ENCODE results near the gene XPOT. TPM values are rescaled to one million over a fixed set of nuclear protein-coding genes. Genes with fewer than 3 reads are reported as not detected.
"Not testable (repeated sequence)": the region's sequence is repeated elsewhere in the genome, so short reads cannot be mapped to it uniquely, and the experiment has no call there.

The XPOT gene, protein sequence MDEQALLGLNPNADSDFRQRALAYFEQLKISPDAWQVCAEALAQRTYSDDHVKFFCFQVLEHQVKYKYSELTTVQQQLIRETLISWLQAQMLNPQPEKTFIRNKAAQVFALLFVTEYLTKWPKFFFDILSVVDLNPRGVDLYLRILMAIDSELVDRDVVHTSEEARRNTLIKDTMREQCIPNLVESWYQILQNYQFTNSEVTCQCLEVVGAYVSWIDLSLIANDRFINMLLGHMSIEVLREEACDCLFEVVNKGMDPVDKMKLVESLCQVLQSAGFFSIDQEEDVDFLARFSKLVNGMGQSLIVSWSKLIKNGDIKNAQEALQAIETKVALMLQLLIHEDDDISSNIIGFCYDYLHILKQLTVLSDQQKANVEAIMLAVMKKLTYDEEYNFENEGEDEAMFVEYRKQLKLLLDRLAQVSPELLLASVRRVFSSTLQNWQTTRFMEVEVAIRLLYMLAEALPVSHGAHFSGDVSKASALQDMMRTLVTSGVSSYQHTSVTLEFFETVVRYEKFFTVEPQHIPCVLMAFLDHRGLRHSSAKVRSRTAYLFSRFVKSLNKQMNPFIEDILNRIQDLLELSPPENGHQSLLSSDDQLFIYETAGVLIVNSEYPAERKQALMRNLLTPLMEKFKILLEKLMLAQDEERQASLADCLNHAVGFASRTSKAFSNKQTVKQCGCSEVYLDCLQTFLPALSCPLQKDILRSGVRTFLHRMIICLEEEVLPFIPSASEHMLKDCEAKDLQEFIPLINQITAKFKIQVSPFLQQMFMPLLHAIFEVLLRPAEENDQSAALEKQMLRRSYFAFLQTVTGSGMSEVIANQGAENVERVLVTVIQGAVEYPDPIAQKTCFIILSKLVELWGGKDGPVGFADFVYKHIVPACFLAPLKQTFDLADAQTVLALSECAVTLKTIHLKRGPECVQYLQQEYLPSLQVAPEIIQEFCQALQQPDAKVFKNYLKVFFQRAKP
- 37.2 TPM for total RNA-seq
- polyA plus RNA-seq (ENCODE audit: insufficient read depth in 1 of 8, insufficient read length in 8 of 8, low replicate concordance in 1 of 8), result 10 to 100 TPM; 24.1 to 48.6 (median 38.3) TPM
- long read RNA-seq, donor 1, full-length matches to known transcripts, result 1 of 1 reads
- long read RNA-seq, donor 1, partial matches to known transcripts, result 0 of 1 reads
- long read RNA-seq, donor 1, other reads (novel, unspliced or antisense), result 0 of 1 reads
- long read RNA-seq, donor 2, result 0 reads
- long read RNA-seq, donor 3, partial matches to known transcripts, result 6 of 6 reads
- long read RNA-seq, donor 3, other reads (novel, unspliced or antisense), result 0 of 6 reads
- long read RNA-seq, donor 4, full-length matches to known transcripts, result 3 of 3 reads
- long read RNA-seq, donor 4, partial matches to known transcripts, result 0 of 3 reads
- long read RNA-seq, donor 4, other reads (novel, unspliced or antisense), result 0 of 3 reads
- long read RNA-seq, donor 5, full-length matches to known transcripts, result 9 of 21 reads
- long read RNA-seq, donor 5, partial matches to known transcripts, result 12 of 21 reads
- long read RNA-seq, donor 5, other reads (novel, unspliced or antisense), result 0 of 21 reads
- long read RNA-seq, donor 6, full-length matches to known transcripts, result 8 of 23 reads
- long read RNA-seq, donor 6, partial matches to known transcripts, result 15 of 23 reads
- long read RNA-seq, donor 6, other reads (novel, unspliced or antisense), result 0 of 23 reads
- long read RNA-seq, donor 7, full-length matches to known transcripts, result 5 of 16 reads
- long read RNA-seq, donor 7, partial matches to known transcripts, result 11 of 16 reads
- long read RNA-seq, donor 7, other reads (novel, unspliced or antisense), result 0 of 16 reads
- long read RNA-seq, donor 8, full-length matches to known transcripts, result 1 of 1 reads
- long read RNA-seq, donor 8, partial matches to known transcripts, result 0 of 1 reads
- long read RNA-seq, donor 8, other reads (novel, unspliced or antisense), result 0 of 1 reads
- long read RNA-seq, donor 9, full-length matches to known transcripts, result 2 of 7 reads
- long read RNA-seq, donor 9, partial matches to known transcripts, result 5 of 7 reads
- long read RNA-seq, donor 9, other reads (novel, unspliced or antisense), result 0 of 7 reads
- long read RNA-seq, donor 10, full-length matches to known transcripts, result 3 of 11 reads
- long read RNA-seq, donor 10, partial matches to known transcripts, result 8 of 11 reads
- long read RNA-seq, donor 10, other reads (novel, unspliced or antisense), result 0 of 11 reads
- long read RNA-seq, donor 11, full-length matches to known transcripts, result 3 of 3 reads
- long read RNA-seq, donor 11, partial matches to known transcripts, result 0 of 3 reads
- long read RNA-seq, donor 11, other reads (novel, unspliced or antisense), result 0 of 3 reads

DNA sequence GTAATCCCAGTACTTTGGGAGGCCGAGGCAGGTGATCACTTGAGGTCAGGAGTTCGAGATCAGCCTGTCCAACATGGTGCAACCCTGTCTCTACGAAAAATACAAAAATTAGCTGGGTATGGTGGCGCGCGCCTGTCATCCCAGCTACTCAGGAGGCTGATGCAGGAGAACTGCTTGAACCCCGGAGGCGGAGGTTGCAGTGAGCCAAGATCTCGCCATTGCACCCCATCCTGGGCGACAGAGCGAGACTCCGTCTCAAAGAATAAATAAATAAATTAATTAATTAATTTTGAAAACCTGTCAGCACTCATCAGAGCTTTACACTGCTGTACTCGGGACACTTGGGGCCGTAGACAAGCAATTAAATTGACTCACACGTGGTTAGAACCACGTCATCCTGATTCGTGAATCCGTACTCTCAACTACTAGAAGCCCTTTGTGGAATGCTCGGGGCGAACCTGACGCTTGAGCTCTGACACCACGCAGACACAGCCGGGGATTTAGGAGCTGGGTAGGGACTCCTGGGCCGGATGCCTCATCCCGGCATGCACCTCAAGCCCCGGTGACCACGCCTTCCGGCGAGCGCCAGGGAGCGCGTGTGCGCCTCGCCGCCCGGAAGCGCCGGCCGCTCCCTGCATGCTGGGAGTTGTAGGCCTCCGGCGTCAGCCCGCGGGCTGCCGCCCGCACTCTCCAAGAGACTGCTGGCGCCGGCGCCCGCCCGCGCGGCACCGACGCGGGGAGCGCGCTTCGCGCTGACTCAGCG is at the start of gene XPOT:
Gene XPOT, plus strand, starts transcription at position 686 of the 763 bp plus-strand sequence. CDS start 5,644 bp downstream, outside the sequence.
- peak within 1 kb of the TSS; percentile 98 for H3K27ac ChIP-seq (ENCODE audit: low read length)
- peaks cover 10% of the 10 kb centered on the region for H3K4me1 ChIP-seq (ENCODE audit: control insufficient read depth, insufficient read depth, low read length)
- peak; percentile 99 for DNase-seq
- H3K36me3 ChIP-seq (ENCODE audit: control insufficient read depth, insufficient read depth, low read length), result no peaks in the 10 kb centered on the region
- no peaks in the 10 kb centered on the region for H3K9me3 ChIP-seq (replicated peaks; ENCODE audit: control insufficient read depth, low read depth, low read length)
- 11% methylated on average over 48 of the region's 60 CpGs for WGBS (ENCODE audit: insufficient coverage)
- H3K4me3 ChIP-seq (ENCODE audit: low read length), result peak within 1 kb of the TSS; percentile 94
- H3K27me3 ChIP-seq (ENCODE audit: control insufficient read depth, insufficient read depth, low read length), result no peaks in the 10 kb centered on the region

DNA sequence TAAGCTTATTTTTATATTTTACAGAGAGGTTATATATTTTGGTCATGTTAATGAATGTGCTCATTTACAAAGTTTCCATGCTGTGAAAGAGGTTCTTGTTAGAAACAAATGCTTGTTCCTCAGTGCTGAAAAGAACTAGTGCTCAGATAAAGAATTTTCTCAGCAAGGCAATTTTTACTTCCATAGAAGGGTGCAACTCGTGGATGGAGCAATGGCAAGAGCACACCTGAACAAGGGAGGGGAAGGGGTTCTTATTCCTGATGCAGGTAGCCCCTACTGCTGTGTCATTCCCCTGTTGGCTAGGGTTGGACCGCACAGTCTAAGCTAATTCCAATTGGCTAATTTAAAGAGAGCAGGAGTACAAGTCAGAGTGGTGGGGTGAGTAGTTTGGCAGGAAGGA is 48.0 kb upstream of the XPOT start:
- H3K4me1 ChIP-seq (ENCODE audit: control insufficient read depth, insufficient read depth, low read length); H3K36me3 ChIP-seq (ENCODE audit: control insufficient read depth, insufficient read depth, low read length); H3K4me3 ChIP-seq (ENCODE audit: low read length); H3K9me3 ChIP-seq (replicated peaks; ENCODE audit: control insufficient read depth, low read depth, low read length); H3K27ac ChIP-seq (ENCODE audit: low read length); DNase-seq; H3K27me3 ChIP-seq (ENCODE audit: control insufficient read depth, insufficient read depth, low read length): not testable (repeated sequence)
- 91% methylated on average over 1 of the region's 2 CpGs for WGBS (ENCODE audit: insufficient coverage)

DNA sequence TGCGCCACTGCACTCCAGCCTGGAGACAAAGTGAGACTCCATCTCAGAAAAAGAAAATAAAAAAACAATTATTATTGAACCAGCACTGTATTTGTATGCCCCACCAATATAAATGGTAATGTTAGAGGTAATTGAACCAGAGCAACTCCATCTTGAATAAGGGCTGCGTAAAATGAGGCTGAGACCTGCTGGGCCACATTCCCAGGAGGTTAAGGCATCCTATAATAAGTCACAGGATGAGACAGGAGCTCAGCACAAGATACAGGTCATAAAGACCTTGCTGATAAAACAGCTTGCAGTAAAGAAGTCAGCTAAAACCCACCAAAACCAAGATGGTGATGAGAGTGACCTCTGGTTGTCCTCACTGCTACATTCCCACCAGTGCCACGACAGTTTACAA is 43.0 kb upstream of the XPOT start:
- not testable (repeated sequence) for H3K27ac ChIP-seq (ENCODE audit: low read length); H3K27me3 ChIP-seq (ENCODE audit: control insufficient read depth, insufficient read depth, low read length); H3K36me3 ChIP-seq (ENCODE audit: control insufficient read depth, insufficient read depth, low read length); H3K4me3 ChIP-seq (ENCODE audit: low read length); DNase-seq; H3K9me3 ChIP-seq (replicated peaks; ENCODE audit: control insufficient read depth, low read depth, low read length); H3K4me1 ChIP-seq (ENCODE audit: control insufficient read depth, insufficient read depth, low read length)
- no CpG with 5 or more reads among the region's 3 CpGs for whole genome bisulfite sequencing (ENCODE audit: insufficient coverage)

DNA sequence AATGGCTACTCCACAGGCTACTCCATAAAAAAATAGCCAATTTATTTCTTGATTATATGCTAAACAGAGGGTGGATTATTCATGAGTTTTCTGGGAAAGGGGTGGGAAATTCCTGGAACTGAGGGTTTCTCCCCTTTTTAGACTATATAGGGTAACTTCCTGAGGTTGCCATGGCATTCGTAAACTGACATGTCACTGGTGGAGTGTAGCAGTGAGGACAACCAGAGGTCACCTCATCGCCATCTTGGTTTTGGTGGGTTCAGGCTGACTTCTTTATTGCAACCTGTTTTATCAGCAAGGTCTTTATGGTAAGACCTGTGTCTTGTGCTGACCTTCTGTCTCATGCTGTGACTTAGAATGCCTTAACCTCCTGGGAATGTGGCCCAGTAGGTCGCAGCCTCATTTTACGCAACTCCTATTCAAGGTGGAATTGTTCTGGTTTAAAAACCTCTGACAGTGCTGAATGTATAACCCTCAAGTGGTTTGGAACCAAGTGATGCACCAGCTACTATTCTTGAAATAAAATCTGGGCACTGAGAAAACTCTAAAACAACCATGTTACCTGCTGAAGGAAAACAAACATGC is 41.4 kb upstream of the XPOT start:
- no peaks in the 10 kb centered on the region for H3K27me3 ChIP-seq (ENCODE audit: control insufficient read depth, insufficient read depth, low read length)
- H3K4me3 ChIP-seq (ENCODE audit: low read length), result no peak overlapping the region
- 93% methylated on average over 3 of the region's 4 CpGs for WGBS (ENCODE audit: insufficient coverage)
- no peaks in the 10 kb centered on the region for H3K9me3 ChIP-seq (replicated peaks; ENCODE audit: control insufficient read depth, low read depth, low read length)
- H3K36me3 ChIP-seq (ENCODE audit: control insufficient read depth, insufficient read depth, low read length), result no peaks in the 10 kb centered on the region
- H3K4me1 ChIP-seq (ENCODE audit: control insufficient read depth, insufficient read depth, low read length), result no peaks in the 10 kb centered on the region
- no peak overlapping the region for H3K27ac ChIP-seq (ENCODE audit: low read length)
- DNase-seq, result no peak

DNA sequence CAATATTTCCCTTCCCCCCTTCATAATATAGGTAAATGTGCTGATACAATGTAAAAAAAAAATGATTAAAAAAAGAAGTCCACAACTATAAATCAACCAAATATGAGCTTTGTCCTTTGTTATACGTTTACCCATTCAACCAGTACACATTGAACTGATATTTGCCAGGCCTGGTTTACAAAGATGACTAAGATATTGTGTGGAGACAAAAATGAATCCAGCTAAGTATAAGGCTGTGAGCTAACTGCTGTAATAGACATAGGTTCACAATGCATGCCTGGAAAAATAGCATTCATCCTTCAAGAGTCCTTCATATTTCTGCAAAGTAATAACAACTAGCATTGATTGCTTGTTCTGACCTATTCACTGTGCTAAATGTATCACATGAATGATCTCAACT is 20.5 kb upstream of the XPOT start:
- Histone ChIP-seq H3K4me3 (ENCODE audit: low read length) (no peak overlapping the region), H3K36me3 (ENCODE audit: control insufficient read depth, insufficient read depth, low read length) (no peaks in the 10 kb centered on the region), H3K27me3 (ENCODE audit: control insufficient read depth, insufficient read depth, low read length) (no peaks in the 10 kb centered on the region), H3K9me3 (replicated peaks; ENCODE audit: control insufficient read depth, low read depth, low read length) (peaks cover 6% of the 10 kb centered on the region), H3K4me1 (ENCODE audit: control insufficient read depth, insufficient read depth, low read length) (no peaks in the 10 kb centered on the region), H3K27ac (ENCODE audit: low read length) (no peak overlapping the region)
- DNase-seq, result no peak
- WGBS (ENCODE audit: insufficient coverage), result no CpG with 5 or more reads among the region's 1 CpG

DNA sequence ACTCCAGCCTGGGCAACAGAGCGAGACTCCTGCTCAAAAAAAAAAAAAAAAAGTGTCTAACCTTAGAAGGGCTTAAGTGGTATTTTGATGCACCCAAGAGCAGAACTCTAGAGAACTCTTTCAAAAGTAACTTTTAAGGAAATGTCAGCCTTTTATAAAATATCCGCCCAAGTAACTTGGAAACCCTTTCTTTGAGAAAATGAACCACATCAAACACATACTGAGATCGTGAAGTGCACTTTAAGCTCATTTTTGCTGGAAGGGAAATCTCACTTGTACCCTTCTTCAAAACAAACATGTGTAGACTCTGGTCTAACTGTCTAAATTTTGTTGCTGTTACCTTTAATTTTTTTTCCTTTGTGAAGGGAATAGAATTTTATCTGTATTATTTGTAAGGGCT is 19.2 kb upstream of the XPOT start:
- Histone ChIP-seq H3K27me3 (ENCODE audit: control insufficient read depth, insufficient read depth, low read length) (peaks cover 9% of the 10 kb centered on the region), H3K36me3 (ENCODE audit: control insufficient read depth, insufficient read depth, low read length) (no peaks in the 10 kb centered on the region), H3K27ac (ENCODE audit: low read length) (no peak overlapping the region), H3K4me1 (ENCODE audit: control insufficient read depth, insufficient read depth, low read length) (peaks cover under 1% of the 10 kb centered on the region), H3K4me3 (ENCODE audit: low read length) (no peak overlapping the region), H3K9me3 (replicated peaks; ENCODE audit: control insufficient read depth, low read depth, low read length) (peaks cover 6% of the 10 kb centered on the region)
- DNase-seq, result no peak
- WGBS (ENCODE audit: insufficient coverage), result no CpG with 5 or more reads among the region's 3 CpGs

DNA sequence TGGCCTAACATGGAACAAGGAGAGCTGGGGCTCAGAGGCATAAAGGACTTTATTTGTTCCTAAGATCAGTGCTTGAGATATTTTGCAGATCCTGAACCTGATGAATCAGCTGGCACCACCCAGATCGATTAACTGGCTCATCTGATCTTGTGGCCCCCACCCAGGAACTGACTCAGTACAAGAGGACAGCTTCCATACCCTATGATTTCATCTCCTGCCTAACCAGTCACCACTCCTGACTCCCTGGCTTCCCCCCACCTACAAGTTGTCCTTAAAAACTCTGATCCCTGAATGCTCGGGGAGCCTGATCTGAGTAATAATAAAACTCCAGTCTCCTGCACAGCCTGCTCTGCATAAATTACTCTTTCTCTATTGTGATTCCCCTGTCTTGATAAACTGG is 18.7 kb upstream of the XPOT start:
- Histone ChIP-seq H3K4me1 (ENCODE audit: control insufficient read depth, insufficient read depth, low read length) (peaks cover 4% of the 10 kb centered on the region), H3K36me3 (ENCODE audit: control insufficient read depth, insufficient read depth, low read length) (no peaks in the 10 kb centered on the region), H3K27me3 (ENCODE audit: control insufficient read depth, insufficient read depth, low read length) (peaks cover 13% of the 10 kb centered on the region), H3K9me3 (replicated peaks; ENCODE audit: control insufficient read depth, low read depth, low read length) (peaks cover 2% of the 10 kb centered on the region), H3K4me3 (ENCODE audit: low read length) (no peak overlapping the region), H3K27ac (ENCODE audit: low read length) (no peak overlapping the region)
- no peak for DNase-seq
- WGBS (ENCODE audit: insufficient coverage), result 80% methylated on average over 2 of the region's 2 CpGs

DNA sequence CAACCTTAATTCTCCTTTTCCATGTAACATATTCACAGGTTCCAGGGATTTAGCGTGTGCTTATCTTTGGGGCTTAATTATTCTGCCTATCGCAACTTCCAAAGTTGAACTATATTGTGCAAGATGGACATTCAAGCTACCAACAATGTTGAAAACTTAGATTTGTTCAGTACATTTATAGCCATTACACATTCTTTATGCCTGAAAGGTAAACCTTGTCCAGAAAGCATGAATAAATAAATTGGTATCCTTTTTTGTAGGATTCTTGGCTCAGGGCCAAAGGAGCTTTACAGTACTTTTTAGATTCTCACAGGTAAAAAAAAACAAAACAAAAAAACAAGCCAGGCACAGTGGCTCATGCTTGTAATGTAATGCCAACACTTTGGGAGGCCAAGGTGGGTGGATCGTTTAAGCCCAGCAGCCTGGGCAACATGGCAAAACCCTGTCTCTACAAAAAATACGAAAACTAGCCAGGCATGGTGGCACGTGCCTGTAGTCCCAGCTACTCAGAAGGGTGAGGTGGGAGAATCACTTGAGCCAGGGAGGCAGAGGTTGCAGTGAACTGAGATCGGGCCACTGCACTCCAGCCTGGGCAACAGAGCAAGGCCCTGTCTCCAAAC is 16.9 kb upstream of the XPOT start:
- no peak overlapping the region for H3K27ac ChIP-seq (ENCODE audit: low read length)
- peaks cover 4% of the 10 kb centered on the region for H3K4me1 ChIP-seq (ENCODE audit: control insufficient read depth, insufficient read depth, low read length)
- H3K9me3 ChIP-seq (replicated peaks; ENCODE audit: control insufficient read depth, low read depth, low read length), result no peaks in the 10 kb centered on the region
- no peak for DNase-seq
- H3K4me3 ChIP-seq (ENCODE audit: low read length), result no peak overlapping the region
- no CpG with 5 or more reads among the region's 6 CpGs for WGBS (ENCODE audit: insufficient coverage)
- H3K36me3 ChIP-seq (ENCODE audit: control insufficient read depth, insufficient read depth, low read length), result no peaks in the 10 kb centered on the region
- peaks cover 24% of the 10 kb centered on the region for H3K27me3 ChIP-seq (ENCODE audit: control insufficient read depth, insufficient read depth, low read length)

Measured in muscle of leg (tissue), 16 donors.